Medulla oblongata (tissue), 1 donor: ENCODE data around the gene PRDM16.

Experiments
- DNase-seq: peaks from one replicate; pipeline ENCODE4 v3.0.0-alpha.2; 2015; ENCODE audit errors: extremely low spot score

PRDM16 gene

GRCh38 chr1:3180915-3181314 is 111.9 kb downstream of the PRDM16 start:
- no peak for DNase-seq

- DNase-seq = no peak
Observed at GRCh38 chr1:3181956-3182355, 113.0 kb downstream of the PRDM16 start.

GRCh38 chr1:3183411-3183810 is 114.4 kb downstream of the PRDM16 start:
- DNase-seq = no peak

- no peak for DNase-seq
Observed at GRCh38 chr1:3183813-3184212, 114.8 kb downstream of the PRDM16 start.

GRCh38 chr1:3184666-3185065 is 115.7 kb downstream of the PRDM16 start:
- DNase-seq = no peak

- DNase-seq = no peak
Observed at GRCh38 chr1:3185896-3186525, 117.0 kb downstream of the PRDM16 start.

- no peak for DNase-seq
Observed at GRCh38 chr1:3186526-3186921, 117.5 kb downstream of the PRDM16 start.

- no peak for DNase-seq
Observed at GRCh38 chr1:3187415-3188149, 118.6 kb downstream of the PRDM16 start.

- DNase-seq = no peak
Observed at GRCh38 chr1:3188150-3188971, 119.4 kb downstream of the PRDM16 start.

- DNase-seq = no peak
Observed at GRCh38 chr1:3190256-3191041, 121.4 kb downstream of the PRDM16 start.

GRCh38 chr1:3192361-3192760 is 123.4 kb downstream of the PRDM16 start:
- DNase-seq = no peak

- DNase-seq = no peak
Observed at GRCh38 chr1:3192825-3193224, 123.8 kb downstream of the PRDM16 start.

- no peak for DNase-seq
Observed at GRCh38 chr1:3193811-3194210, 124.8 kb downstream of the PRDM16 start.

- no peak for DNase-seq
Observed at GRCh38 chr1:3194760-3195479, 125.9 kb downstream of the PRDM16 start.

- no peak for DNase-seq
Observed at GRCh38 chr1:3195480-3195815, 126.4 kb downstream of the PRDM16 start.

- no peak for DNase-seq
Observed at GRCh38 chr1:3195966-3196515, 127.0 kb downstream of the PRDM16 start.

GRCh38 chr1:3196577-3197245 is 127.7 kb downstream of the PRDM16 start:
- DNase-seq = no peak

GRCh38 chr1:3197781-3198316 is 128.8 kb downstream of the PRDM16 start:
- no peak for DNase-seq

- DNase-seq = no peak
Observed at GRCh38 chr1:3198371-3199271, 129.6 kb downstream of the PRDM16 start.
